LNCaP clone FGC (cell line): ENCODE measurements around the gene KIF4A.

ENCODE experiments used
- DNase-seq: peaks from one replicate; pipeline ENCODE4 v3.0.0-alpha.2; 2011; ENCODE audit warnings: low read depth
- H3K4me3 ChIP-seq: 2 replicates; pipeline ENCODE4 v1.5.1; 2011; ENCODE audit warnings: mild to moderate bottlenecking, low read depth, low read length, control low read depth
- TF ChIP-seq, protein P1 (sequence below): IDR thresholded peaks from 2 replicates; pipeline ENCODE4 v1.5.1; 2012; ENCODE audit warnings: mild to moderate bottlenecking; ENCODE audit not compliant: control insufficient read depth, insufficient read depth; ENCODE audit errors: extremely low read depth

The KIF4A gene

DNA sequence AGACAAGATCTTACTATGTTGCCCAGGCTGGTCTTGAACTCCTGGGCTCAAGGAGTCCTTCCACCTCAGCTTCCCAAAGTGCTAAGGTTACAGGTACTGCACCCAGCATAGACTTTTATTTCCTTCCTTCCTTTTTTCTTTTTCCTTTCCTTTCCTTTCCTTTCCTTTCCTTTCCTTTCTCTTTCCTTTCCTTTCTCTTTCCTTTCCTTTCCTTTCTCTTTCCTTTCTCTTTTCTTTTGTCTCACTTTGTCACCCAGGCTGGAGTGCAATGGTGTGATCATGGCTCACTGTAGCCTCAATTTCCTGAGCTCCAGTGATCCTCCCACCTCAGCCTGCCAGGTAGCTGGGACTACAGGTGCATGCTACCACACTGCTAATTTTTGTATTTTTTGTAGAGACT, 174.1 kb downstream of the KIF4A start:
- no peak for DNase-seq
- no peak overlapping the region for H3K4me3 ChIP-seq
- TF ChIP-seq, protein P1, sequence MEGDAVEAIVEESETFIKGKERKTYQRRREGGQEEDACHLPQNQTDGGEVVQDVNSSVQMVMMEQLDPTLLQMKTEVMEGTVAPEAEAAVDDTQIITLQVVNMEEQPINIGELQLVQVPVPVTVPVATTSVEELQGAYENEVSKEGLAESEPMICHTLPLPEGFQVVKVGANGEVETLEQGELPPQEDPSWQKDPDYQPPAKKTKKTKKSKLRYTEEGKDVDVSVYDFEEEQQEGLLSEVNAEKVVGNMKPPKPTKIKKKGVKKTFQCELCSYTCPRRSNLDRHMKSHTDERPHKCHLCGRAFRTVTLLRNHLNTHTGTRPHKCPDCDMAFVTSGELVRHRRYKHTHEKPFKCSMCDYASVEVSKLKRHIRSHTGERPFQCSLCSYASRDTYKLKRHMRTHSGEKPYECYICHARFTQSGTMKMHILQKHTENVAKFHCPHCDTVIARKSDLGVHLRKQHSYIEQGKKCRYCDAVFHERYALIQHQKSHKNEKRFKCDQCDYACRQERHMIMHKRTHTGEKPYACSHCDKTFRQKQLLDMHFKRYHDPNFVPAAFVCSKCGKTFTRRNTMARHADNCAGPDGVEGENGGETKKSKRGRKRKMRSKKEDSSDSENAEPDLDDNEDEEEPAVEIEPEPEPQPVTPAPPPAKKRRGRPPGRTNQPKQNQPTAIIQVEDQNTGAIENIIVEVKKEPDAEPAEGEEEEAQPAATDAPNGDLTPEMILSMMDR, result no peak

DNA sequence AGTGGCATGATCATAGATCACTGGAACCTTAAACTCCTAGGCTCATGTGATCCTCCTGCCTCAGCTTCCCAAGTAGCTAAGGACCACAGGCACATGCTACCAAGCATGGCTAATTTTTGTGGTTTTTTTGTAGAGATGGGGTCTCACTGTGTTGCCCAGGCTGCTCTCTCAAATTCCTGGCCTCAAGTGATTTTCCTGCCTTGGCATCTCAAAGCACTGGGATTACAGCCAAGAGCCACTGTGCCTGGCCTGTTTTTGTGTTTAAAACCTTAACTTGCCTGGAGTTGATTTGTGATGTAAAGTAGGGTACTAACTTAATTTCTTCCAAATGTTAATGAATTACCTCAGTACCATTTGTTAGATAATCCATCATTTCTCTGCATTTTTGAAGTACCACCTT, 177.1 kb downstream of the KIF4A start:
- no peak overlapping the region for H3K4me3 ChIP-seq
- no peak for DNase-seq
- TF ChIP-seq, protein P1, result no peak

DNA sequence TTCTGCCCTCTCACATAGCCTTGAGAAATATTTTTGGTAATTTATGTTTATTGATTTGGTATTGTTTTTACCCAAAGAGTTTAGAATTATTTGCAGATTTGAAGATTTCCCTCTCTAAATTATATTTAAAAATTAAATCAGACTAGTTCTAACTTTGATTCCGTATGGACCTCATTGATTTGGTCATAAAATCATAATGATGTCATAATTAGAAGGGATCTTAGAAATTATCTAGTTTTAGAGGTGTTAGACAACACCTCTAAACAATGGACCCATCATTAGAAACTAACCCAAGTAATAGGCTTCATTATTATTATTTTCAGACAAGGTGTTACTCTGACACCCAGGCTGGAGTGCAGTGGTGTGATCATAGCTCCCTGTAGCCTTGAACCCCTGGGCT, 178.8 kb downstream of the KIF4A start:
- no peak for DNase-seq

More for the DNA sequence above, 178.8 kb downstream of the KIF4A start:
- no peak overlapping the region for H3K4me3 ChIP-seq
- TF ChIP-seq, protein P1, result no peak
